HCT116 (cell line): ENCODE data around the gene PDE2A.

Source experiments
- CEBPB ChIP-seq: IDR thresholded peaks from 2 replicates; pipeline ENCODE4 v1.6.1; 2012; ENCODE audit warnings: low read depth
- CTCF ChIP-seq, 3 experiments: fragments of 200-600 bp in 1 of 3; sonication (generic) in 1 of 3; IDR thresholded peaks in 2 of 3; conservative IDR thresholded peaks in 1 of 3; 2 replicates each; pipeline ENCODE4 v1.5.1; 2012 to 2017; ENCODE audit warnings: low read depth in 2 of 3, low read length in 2 of 3, antibody characterized with exemption in 1 of 3, borderline replicate concordance in 1 of 3, control low read depth in 1 of 3, mild to moderate bottlenecking in 1 of 3, mixed read lengths in 1 of 3, mixed run types in 1 of 3, moderate library complexity in 1 of 3; ENCODE audit not compliant: insufficient read depth in 1 of 3

- TF ChIP-seq CTCF (IDR thresholded peaks at IDR 0.05 in 2 of 3, conservative IDR thresholded peaks at IDR 0.05 in 1 of 3; ENCODE audit: borderline replicate concordance in 1 of 3, insufficient read depth in 1 of 3, low read depth in 2 of 3, low read length in 2 of 3): no peak
- TF ChIP-seq CEBPB: no peak
Observed at GRCh38 chr11:72578566-72578965, 95.7 kb downstream of the PDE2A start.
